ENCODE measurements around the gene NUP210.

GRCh38 chr3:13403847-13404246, 16.3 kb downstream of the NUP210 start:
- TF ChIP-seq YY1 (IDR thresholded peaks at IDR 0.05; ENCODE audit: insufficient read depth, insufficient read length) (no peak), ZNF274 (IDR thresholded peaks at IDR 0.05; ENCODE audit: low read depth, low read length) (no peak)
